Endothelial cell of umbilical vein (primary cell): ENCODE data around the gene CFAP43. TPM values are rescaled to one million over a fixed set of nuclear protein-coding genes. Genes with fewer than 3 reads are reported as not detected.

ENCODE experiments used
- BruUV-seq: library from RNA; stranded (reverse); fragments of 400-500 nt; replicated peaks from 2 replicates; lab custom pipeline; 2021; lab: Mats Ljungman, UMichigan
- CTCF ChIA-PET: fragments of 300-600, 350-600 bp; sonication (Branson Sonifier 250); formaldehyde crosslinking; loops from one replicate; lab custom pipeline; 2021; ENCODE audit warnings: antibody characterized with exemption, inconsistent platforms; lab: Charles Lee
- POLR2A ChIA-PET: fragments of 300-600, 350-600 bp; sonication (Branson Sonifier 250); formaldehyde crosslinking; loops from one replicate; lab custom pipeline; 2021; ENCODE audit warnings: antibody characterized with exemption, inconsistent platforms; lab: Charles Lee
- DNase-seq: peaks from one replicate; pipeline ENCODE4 v3.0.0-alpha.2; 2011; ENCODE audit warnings: low read depth, low spot score
- FAIRE-seq: peaks from 2 replicates; lab custom pipeline; 2011; peaks lifted over from hg19 to GRCh38; lab: Jason Lieb, UNC
- H2AFZ ChIP-seq: 2 replicates; pipeline ENCODE4 v1.6.0; 2012; ENCODE audit warnings: low read depth, low read length, control low read depth, inconsistent platforms
- H3K27ac ChIP-seq: 2 replicates; pipeline ENCODE4 v1.5.1; 2011; ENCODE audit warnings: low read depth, mild to moderate bottlenecking, control low read depth, low read length, moderate library complexity; ENCODE audit not compliant: insufficient read depth
- H3K27me3 ChIP-seq, 2 experiments: 2 replicates each; pipeline versions ENCODE4 v1.6.0 to v1.6.1; 2011; ENCODE audit warnings: low read length in 2 of 2, mixed read lengths in 1 of 2; ENCODE audit not compliant: control insufficient read depth in 2 of 2, insufficient read depth in 2 of 2
- H3K36me3 ChIP-seq, 2 experiments: 2 replicates in 1 of 2; 3 replicates in 1 of 2; pipeline ENCODE4 v1.5.1; 2011; ENCODE audit warnings: low read length in 2 of 2, mild to moderate bottlenecking in 1 of 2, moderate library complexity in 1 of 2; ENCODE audit not compliant: control insufficient read depth in 2 of 2, insufficient read depth in 2 of 2; ENCODE audit errors: extremely low read depth in 1 of 2
- H3K4me1 ChIP-seq: 3 replicates; pipeline ENCODE4 v1.5.1; 2011; ENCODE audit warnings: mild to moderate bottlenecking, low read length; ENCODE audit not compliant: control insufficient read depth, insufficient read depth; ENCODE audit errors: extremely low read depth
- H3K4me2 ChIP-seq: 2 replicates; pipeline ENCODE4 v1.6.1; 2011; ENCODE audit warnings: low read length, control low read depth, mixed read lengths; ENCODE audit not compliant: insufficient read depth
- H3K4me3 ChIP-seq, 3 experiments: fragments of 200-600 bp in 1 of 3; sonication (generic), shearing (Covaris generic) in 1 of 3; replicated peaks in 1 of 3; 2 replicates each; pipeline ENCODE4 v1.5.1; 2011 to 2016; ENCODE audit warnings: control low read depth in 3 of 3, low read length in 3 of 3, mild to moderate bottlenecking in 2 of 3, inconsistent platforms in 1 of 3, low read depth in 1 of 3, moderate library complexity in 1 of 3; ENCODE audit not compliant: insufficient read depth in 1 of 3
- H3K79me2 ChIP-seq: 2 replicates; pipeline ENCODE4 v1.6.0; 2012; ENCODE audit warnings: low read length, inconsistent platforms; ENCODE audit not compliant: control insufficient read depth, insufficient read depth
- H3K9ac ChIP-seq: replicated peaks from 2 replicates; pipeline ENCODE3; 2011; ENCODE audit warnings: low read length, control low read depth; ENCODE audit not compliant: insufficient read depth; ENCODE audit errors: extremely low read depth
- H3K9me1 ChIP-seq: replicated peaks from 3 replicates; pipeline ENCODE4 v1.6.0; 2011; ENCODE audit warnings: mild to moderate bottlenecking, low read length; ENCODE audit not compliant: control insufficient read depth, insufficient read depth; ENCODE audit errors: extremely low read depth
- H3K9me3 ChIP-seq: replicated peaks from 2 replicates; pipeline ENCODE4 v1.5.1; 2012; ENCODE audit warnings: low read length, inconsistent platforms; ENCODE audit not compliant: control insufficient read depth, insufficient read depth
- H4K20me1 ChIP-seq: replicated peaks from 2 replicates; pipeline ENCODE3; 2011; ENCODE audit warnings: mild to moderate bottlenecking, low read length; ENCODE audit not compliant: control insufficient read depth, insufficient read depth; ENCODE audit errors: extremely low read depth
- CTCF ChIP-seq, 2 donors: IDR thresholded peaks; 1 replicate in 1 of 2; 2 replicates in 1 of 2; pipeline ENCODE4 v1.5.1; 2011; ENCODE audit warnings: low read length in 2 of 2, mild to moderate bottlenecking in 2 of 2, moderate library complexity in 2 of 2, control low read depth in 1 of 2, inconsistent platforms in 1 of 2, low read depth in 1 of 2; ENCODE audit not compliant: insufficient read depth in 1 of 2; ENCODE audit errors: extremely low read depth in 1 of 2
- EZH2 ChIP-seq: IDR thresholded peaks from 2 replicates; pipeline ENCODE4 v1.6.1; 2012; ENCODE audit warnings: borderline replicate concordance, low read depth, mild to moderate bottlenecking, moderate library complexity, low read length, inconsistent platforms; ENCODE audit not compliant: severe bottlenecking
- FOS ChIP-seq: IDR thresholded peaks from 2 replicates; pipeline ENCODE4 v1.6.1; 2011; ENCODE audit warnings: mild to moderate bottlenecking, low read length, moderate library complexity, borderline replicate concordance; ENCODE audit not compliant: insufficient read depth
- GATA2 ChIP-seq: IDR thresholded peaks from 2 replicates; pipeline ENCODE4 v1.7.0; 2011; ENCODE audit warnings: low read depth, mild to moderate bottlenecking, moderate library complexity, mixed read lengths, low read length; ENCODE audit not compliant: insufficient read length, insufficient read depth
- JUN ChIP-seq: IDR thresholded peaks from 2 replicates; pipeline ENCODE4 v1.6.1; 2011; ENCODE audit warnings: borderline replicate concordance, low read depth; ENCODE audit not compliant: insufficient read length, insufficient read depth
- MAX ChIP-seq: IDR thresholded peaks from 2 replicates; pipeline ENCODE4 v1.6.1; 2011; ENCODE audit not compliant: insufficient read depth, insufficient read length
- MYC ChIP-seq: IDR thresholded peaks from one replicate; pipeline ENCODE4 v1.6.1; 2011; ENCODE audit warnings: mild to moderate bottlenecking, low read depth, low read length
- POLR2A ChIP-seq: IDR thresholded peaks from 2 replicates; pipeline ENCODE4 v1.6.1; 2012; ENCODE audit warnings: low read depth, mild to moderate bottlenecking, control low read depth, low read length
- POLR2AphosphoS5 ChIP-seq: IDR thresholded peaks from 2 replicates; pipeline ENCODE4 v1.6.1; 2012; ENCODE audit warnings: low read depth, mild to moderate bottlenecking, control low read depth, low read length, moderate library complexity; ENCODE audit not compliant: insufficient read depth
- dilution Hi-C: fragments of 300-500 bp; cut with MboI; formaldehyde crosslinking; loops from one replicate; pipeline ENCODE4 v1.15.0; 2019; ENCODE audit warnings: low sequenced_read_pairs; ENCODE audit not compliant: extremely low pct_ligation_motif_present
- intact Hi-C: fragments of 100-400 bp; cut with micrococcal nuclease; formaldehyde crosslinking; loops from one replicate; pipeline ENCODE4 v1.10.0; 2022
- polyA plus RNA-seq, 4 experiments: library from polyadenylated mRNA; depleted of rRNA in 3 of 4; stranded (reverse) in 3 of 4; unstranded in 1 of 4; fragments of >200 nt; gene quantifications; 2 replicates each; pipeline versions ENCODE4 v1.2.1 to v1.2.3, GENCODE V29; 2011 to 2012; ENCODE audit warnings: missing spikeins in 1 of 4
- total RNA-seq: library from RNA; stranded (reverse); gene quantifications from 2 replicates; pipeline ENCODE4 v1.2.3, GENCODE V29; 2021

CFAP43 gene
- total and polyA plus RNA-seq, 2 donors (not counting 3 experiments of a cell fraction or from before 2014, with no cell fraction given), result 0.04 TPM; not detected in 1

- TF ChIP-seq CTCF (IDR thresholded peaks at IDR 0.05; ENCODE audit: extremely low read depth in 1 of 2, insufficient read depth in 1 of 2, low read depth in 1 of 2, low read length in 2 of 2) (no peak), EZH2 (no peak), MAX (no peak), FOS (no peak), JUN (no peak), MYC (no peak), POLR2AphosphoS5 (no peak), POLR2A (no peak), GATA2 (no peak)
- FAIRE-seq (no peak), DNase-seq (no peak)
- no peaks in the 10 kb centered on the region for H4K20me1 ChIP-seq
- no peak overlapping the region for H3K9ac ChIP-seq
- H3K4me3 ChIP-seq, result no peak overlapping the region
- CTCF ChIA-PET, result interaction anchor here (1.3 to 1.4 kb wide), 2 partner anchors 116 to 312 kb away, joined by 3 read pairs; no protein-coding TSS in a partner anchor
- H3K9me3 ChIP-seq, result no peaks in the 10 kb centered on the region
- no peak overlapping the region for H3K27ac ChIP-seq
- no peaks in the 10 kb centered on the region for H3K36me3 ChIP-seq
- dilution Hi-C loops (no loop called here), intact Hi-C loops (no loop called here)
- H2AFZ ChIP-seq, result no peak overlapping the region
- H3K9me1 ChIP-seq, result no peaks in the 10 kb centered on the region
- H3K4me1 ChIP-seq, result no peaks in the 10 kb centered on the region
- no peak overlapping the region for H3K4me2 ChIP-seq
- no TSS peak for BruUV-seq
- POLR2A ChIA-PET, result no interaction called here
- peaks cover 3 to 14% of the 10 kb centered on the region in 2 experiments for H3K27me3 ChIP-seq
- no peaks in the 10 kb centered on the region for H3K79me2 ChIP-seq
Measured at GRCh38 chr10:104199567-104199966, 32.6 kb downstream of the CFAP43 start.
